ENCODE measurements around the gene PDE4D. TPM values are rescaled to one million over a fixed set of nuclear protein-coding genes. Genes with fewer than 3 reads are reported as not detected.

PDE4D gene
- total RNA-seq, 1 donor = 19.9 TPM

DNA sequence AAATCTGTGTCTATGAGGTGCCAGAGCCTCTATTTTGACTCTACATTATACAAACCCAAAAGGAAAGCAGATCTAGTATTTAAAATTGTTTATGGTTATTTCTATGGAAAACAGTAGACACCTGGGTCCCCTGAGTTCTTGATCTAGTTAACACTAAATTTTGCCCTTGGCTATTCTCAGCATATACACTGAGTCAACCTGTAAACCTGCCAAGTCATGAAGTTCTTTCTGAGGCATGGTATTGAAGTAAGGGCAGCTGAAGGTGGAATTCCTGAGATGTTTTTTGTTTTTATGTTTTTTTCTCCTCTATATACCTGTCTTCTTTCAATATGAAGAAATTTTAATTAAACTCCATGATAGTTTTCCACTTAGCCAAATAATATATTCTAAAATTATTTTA is 120.2 kb downstream of the PDE4D start:
- no peak for DNase-seq (ENCODE audit: insufficient read length, low spot score, missing footprints)
- H3K9me3 ChIP-seq (ENCODE audit: low read depth, low read length) = no peaks in the 10 kb centered on the region
- H3K27ac ChIP-seq (ENCODE audit: low read depth, low read length) = no peak overlapping the region
- no peak overlapping the region for H3K4me2 ChIP-seq (ENCODE audit: insufficient read depth, low read length)
- TF ChIP-seq, protein P1, sequence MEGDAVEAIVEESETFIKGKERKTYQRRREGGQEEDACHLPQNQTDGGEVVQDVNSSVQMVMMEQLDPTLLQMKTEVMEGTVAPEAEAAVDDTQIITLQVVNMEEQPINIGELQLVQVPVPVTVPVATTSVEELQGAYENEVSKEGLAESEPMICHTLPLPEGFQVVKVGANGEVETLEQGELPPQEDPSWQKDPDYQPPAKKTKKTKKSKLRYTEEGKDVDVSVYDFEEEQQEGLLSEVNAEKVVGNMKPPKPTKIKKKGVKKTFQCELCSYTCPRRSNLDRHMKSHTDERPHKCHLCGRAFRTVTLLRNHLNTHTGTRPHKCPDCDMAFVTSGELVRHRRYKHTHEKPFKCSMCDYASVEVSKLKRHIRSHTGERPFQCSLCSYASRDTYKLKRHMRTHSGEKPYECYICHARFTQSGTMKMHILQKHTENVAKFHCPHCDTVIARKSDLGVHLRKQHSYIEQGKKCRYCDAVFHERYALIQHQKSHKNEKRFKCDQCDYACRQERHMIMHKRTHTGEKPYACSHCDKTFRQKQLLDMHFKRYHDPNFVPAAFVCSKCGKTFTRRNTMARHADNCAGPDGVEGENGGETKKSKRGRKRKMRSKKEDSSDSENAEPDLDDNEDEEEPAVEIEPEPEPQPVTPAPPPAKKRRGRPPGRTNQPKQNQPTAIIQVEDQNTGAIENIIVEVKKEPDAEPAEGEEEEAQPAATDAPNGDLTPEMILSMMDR (IDR thresholded peaks at IDR 0.05; ENCODE audit: extremely low read depth, low read depth, low read length) = no peak
- H3K79me2 ChIP-seq (ENCODE audit: insufficient read depth, low read length) = no peaks in the 10 kb centered on the region
- no peak overlapping the region for H2AFZ ChIP-seq (ENCODE audit: low read length)
- no peak overlapping the region for H3K4me3 ChIP-seq (ENCODE audit: insufficient read depth, low read length)
- peaks cover 3% of the 10 kb centered on the region for H3K27me3 ChIP-seq (ENCODE audit: insufficient read depth, low read length)
- no peaks in the 10 kb centered on the region for H4K20me1 ChIP-seq (ENCODE audit: insufficient read depth, low read length)
- peaks cover 9% of the 10 kb centered on the region for H3K4me1 ChIP-seq (ENCODE audit: insufficient read depth, low read length)
- H3K36me3 ChIP-seq (ENCODE audit: insufficient read depth, low read length) = no peaks in the 10 kb centered on the region

DNA sequence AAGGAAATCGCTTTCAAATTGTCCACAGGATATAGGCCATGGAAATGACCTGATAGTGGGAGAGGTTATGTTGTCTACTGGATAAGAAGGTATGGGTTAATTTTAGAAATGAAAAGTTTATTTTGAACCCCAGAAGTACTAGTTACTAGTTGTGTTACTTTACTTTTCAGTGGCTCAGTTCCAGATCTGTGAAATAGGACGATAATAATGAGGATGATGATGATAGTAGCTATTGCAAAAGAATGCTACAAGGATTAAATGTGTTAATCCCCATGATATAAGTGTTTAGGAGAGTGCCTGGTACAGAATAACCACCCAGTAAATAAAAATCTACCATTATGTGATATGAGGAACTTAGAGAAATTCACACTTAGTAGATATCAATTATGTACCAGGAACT is 120.8 kb downstream of the PDE4D start:
- no peaks in the 10 kb centered on the region for H3K9me3 ChIP-seq (ENCODE audit: low read depth, low read length)
- no peaks in the 10 kb centered on the region for H3K36me3 ChIP-seq (ENCODE audit: insufficient read depth, low read length)
- peaks cover 8% of the 10 kb centered on the region for H3K27me3 ChIP-seq (ENCODE audit: insufficient read depth, low read length)
- no peak overlapping the region for H2AFZ ChIP-seq (ENCODE audit: low read length)
- H3K4me3 ChIP-seq (ENCODE audit: insufficient read depth, low read length) = no peak overlapping the region
- H3K4me2 ChIP-seq (ENCODE audit: insufficient read depth, low read length) = no peak overlapping the region
- H3K79me2 ChIP-seq (ENCODE audit: insufficient read depth, low read length) = no peaks in the 10 kb centered on the region
- TF ChIP-seq, protein P1 (IDR thresholded peaks at IDR 0.05; ENCODE audit: extremely low read depth, low read depth, low read length) = no peak
- H3K4me1 ChIP-seq (ENCODE audit: insufficient read depth, low read length) = peaks cover 14% of the 10 kb centered on the region
- DNase-seq (ENCODE audit: insufficient read length, low spot score, missing footprints) = no peak
- no peak overlapping the region for H3K27ac ChIP-seq (ENCODE audit: low read depth, low read length)
- no peaks in the 10 kb centered on the region for H4K20me1 ChIP-seq (ENCODE audit: insufficient read depth, low read length)

DNA sequence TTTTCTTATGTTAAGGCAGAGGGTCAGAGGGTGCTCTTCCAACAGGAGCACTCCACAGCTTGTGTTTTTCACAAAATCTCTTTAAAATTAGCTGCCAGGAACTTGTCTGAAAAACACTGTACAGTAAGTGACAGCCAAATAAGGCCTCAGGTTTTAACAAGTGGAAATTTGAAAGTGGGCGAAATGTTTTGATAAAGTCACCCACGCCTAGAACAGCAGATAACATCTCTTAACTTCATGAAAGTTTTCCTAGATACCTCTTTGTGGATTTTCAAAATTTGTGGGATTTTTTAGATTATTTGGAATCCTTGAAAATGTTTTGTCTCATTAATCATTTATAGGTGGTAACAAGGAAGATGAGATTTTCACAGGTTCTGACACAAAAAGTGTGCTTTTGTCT is 121.3 kb downstream of the PDE4D start:
- H3K9me3 ChIP-seq (ENCODE audit: low read depth, low read length) = no peaks in the 10 kb centered on the region
- no peaks in the 10 kb centered on the region for H3K36me3 ChIP-seq (ENCODE audit: insufficient read depth, low read length)
- no peaks in the 10 kb centered on the region for H3K79me2 ChIP-seq (ENCODE audit: insufficient read depth, low read length)
- no peak overlapping the region for H2AFZ ChIP-seq (ENCODE audit: low read length)
- DNase-seq (ENCODE audit: insufficient read length, low spot score, missing footprints) = no peak
- no peak overlapping the region for H3K4me2 ChIP-seq (ENCODE audit: insufficient read depth, low read length)
- TF ChIP-seq, protein P1 (IDR thresholded peaks at IDR 0.05; ENCODE audit: extremely low read depth, low read depth, low read length) = no peak
- peaks cover 13% of the 10 kb centered on the region for H3K27me3 ChIP-seq (ENCODE audit: insufficient read depth, low read length)
- peaks cover 14% of the 10 kb centered on the region for H3K4me1 ChIP-seq (ENCODE audit: insufficient read depth, low read length)
- H4K20me1 ChIP-seq (ENCODE audit: insufficient read depth, low read length) = no peaks in the 10 kb centered on the region
- H3K27ac ChIP-seq (ENCODE audit: low read depth, low read length) = no peak overlapping the region
- no peak overlapping the region for H3K4me3 ChIP-seq (ENCODE audit: insufficient read depth, low read length)

DNA sequence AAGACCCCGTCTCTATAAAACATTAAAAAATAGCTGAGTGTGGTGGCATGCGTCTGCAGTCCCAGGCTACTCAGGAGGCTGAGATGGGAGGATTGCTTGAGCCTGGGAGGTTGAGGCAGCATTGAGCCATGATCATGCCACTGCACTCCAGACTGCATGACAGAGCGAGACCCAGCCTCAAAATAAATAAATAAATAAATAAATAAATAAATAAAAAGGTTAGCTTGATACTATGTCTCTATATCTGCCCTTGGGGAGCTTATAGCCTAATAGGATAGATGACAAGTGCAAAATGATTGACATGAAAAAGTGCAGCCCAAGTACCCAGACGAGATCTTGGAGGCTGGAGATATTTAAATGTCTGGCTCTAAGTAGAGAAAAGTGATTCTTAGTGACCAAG is 122.6 kb downstream of the PDE4D start:
- H3K79me2 ChIP-seq (ENCODE audit: insufficient read depth, low read length) = no peaks in the 10 kb centered on the region
- no peaks in the 10 kb centered on the region for H3K36me3 ChIP-seq (ENCODE audit: insufficient read depth, low read length)
- TF ChIP-seq, protein P1 (IDR thresholded peaks at IDR 0.05; ENCODE audit: extremely low read depth, low read depth, low read length) = no peak
- H3K9me3 ChIP-seq (ENCODE audit: low read depth, low read length) = no peaks in the 10 kb centered on the region
- no peak overlapping the region for H3K27ac ChIP-seq (ENCODE audit: low read depth, low read length)
- peaks cover 14% of the 10 kb centered on the region for H3K4me1 ChIP-seq (ENCODE audit: insufficient read depth, low read length)
- no peak overlapping the region for H3K4me3 ChIP-seq (ENCODE audit: insufficient read depth, low read length)
- H3K4me2 ChIP-seq (ENCODE audit: insufficient read depth, low read length) = no peak overlapping the region
- H2AFZ ChIP-seq (ENCODE audit: low read length) = no peak overlapping the region
- DNase-seq (ENCODE audit: insufficient read length, low spot score, missing footprints) = no peak
- peaks cover 24% of the 10 kb centered on the region for H3K27me3 ChIP-seq (ENCODE audit: insufficient read depth, low read length)
- no peaks in the 10 kb centered on the region for H4K20me1 ChIP-seq (ENCODE audit: insufficient read depth, low read length)

Measured in osteoblast (primary cell).